Activated naive CD4-positive, alpha-beta T cell treated with anti-CD3 and anti-CD28 coated beads for 36 hours (primary cell): ENCODE results near the gene FARS2. TPM values are rescaled to one million over a fixed set of nuclear protein-coding genes. Genes with fewer than 3 reads are reported as not detected.

Source experiments
- CTCF ChIA-PET: fragments of 350-600 bp; sonication (Branson Sonifier 250); formaldehyde crosslinking; loops from one replicate; lab custom pipeline; 2021; ENCODE audit warnings: antibody characterized with exemption; lab: Charles Lee
- DNase-seq: peaks from one replicate; pipeline ENCODE4 v3.0.0-alpha.2; 2020
- H3K27ac Mint-ChIP-seq: one replicate; pipeline ENCODE4 v1.8.0; 2021; ENCODE audit warnings: mild to moderate bottlenecking, mixed read lengths
- H3K27me3 Mint-ChIP-seq: one replicate; pipeline ENCODE4 v1.8.0; 2021; ENCODE audit warnings: low read depth, mixed read lengths
- H3K36me3 Mint-ChIP-seq: one replicate; pipeline ENCODE4 v1.8.0; 2021; ENCODE audit warnings: low read depth, mixed read lengths
- H3K4me1 Mint-ChIP-seq: one replicate; pipeline ENCODE4 v1.8.0; 2021; ENCODE audit warnings: low read depth, mixed read lengths
- H3K4me3 Mint-ChIP-seq: one replicate; pipeline ENCODE4 v1.8.0; 2021; ENCODE audit warnings: mild to moderate bottlenecking, moderate library complexity, mixed read lengths
- H3K9me3 Mint-ChIP-seq: one replicate; pipeline ENCODE4 v1.8.0; 2021; ENCODE audit warnings: mixed read lengths
- intact Hi-C: fragments of 100-400 bp; cut with micrococcal nuclease; formaldehyde crosslinking; loops from one replicate; pipeline ENCODE4 v1.15.1; 2023
- total RNA-seq, 2 experiments: library from RNA; stranded (reverse); gene quantifications; one replicate each; pipeline ENCODE4 v1.2.3, GENCODE V29; 2021

The FARS2 gene
- total RNA-seq, 2 experiments from 2014 or later, result 15.4 to 15.8 TPM

GRCh38 chr6:5751525-5752390 lies 490.4 kb downstream of the FARS2 start:
- no peak for DNase-seq
- no peak overlapping the region for H3K27ac Mint-ChIP-seq
- H3K4me3 Mint-ChIP-seq, result no peak overlapping the region
- H3K27me3 Mint-ChIP-seq, result no peaks in the 10 kb centered on the region
- peaks cover 34% of the 10 kb centered on the region for H3K36me3 Mint-ChIP-seq
- H3K9me3 Mint-ChIP-seq, result peaks cover 22% of the 10 kb centered on the region
- CTCF ChIA-PET, result no interaction called here
- no peaks in the 10 kb centered on the region for H3K4me1 Mint-ChIP-seq
- intact Hi-C loops, result no loop called here

GRCh38 chr6:5752391-5752680 lies 491.0 kb downstream of the FARS2 start:
- Mint-ChIP-seq H3K27me3 (no peaks in the 10 kb centered on the region), H3K36me3 (peaks cover 34% of the 10 kb centered on the region), H3K9me3 (peaks cover 22% of the 10 kb centered on the region), H3K27ac (no peak overlapping the region), H3K4me1 (no peaks in the 10 kb centered on the region), H3K4me3 (no peak overlapping the region)
- CTCF ChIA-PET, result no interaction called here
- intact Hi-C loops, result no loop called here
- DNase-seq, result no peak

GRCh38 chr6:5753209-5753608 lies 491.9 kb downstream of the FARS2 start:
- intact Hi-C loops, result no loop called here
- no peaks in the 10 kb centered on the region for H3K4me1 Mint-ChIP-seq
- no peak overlapping the region for H3K4me3 Mint-ChIP-seq
- peaks cover 34% of the 10 kb centered on the region for H3K36me3 Mint-ChIP-seq
- H3K9me3 Mint-ChIP-seq, result peaks cover 22% of the 10 kb centered on the region
- H3K27ac Mint-ChIP-seq, result no peak overlapping the region
- CTCF ChIA-PET, result no interaction called here
- no peaks in the 10 kb centered on the region for H3K27me3 Mint-ChIP-seq
- DNase-seq, result no peak

GRCh38 chr6:5754904-5755303 lies 493.6 kb downstream of the FARS2 start:
- H3K4me1 Mint-ChIP-seq, result no peaks in the 10 kb centered on the region
- intact Hi-C loops, result no loop called here
- H3K27ac Mint-ChIP-seq, result no peak overlapping the region
- no peak overlapping the region for H3K4me3 Mint-ChIP-seq
- CTCF ChIA-PET, result no interaction called here
- no peak for DNase-seq
- peaks cover 34% of the 10 kb centered on the region for H3K36me3 Mint-ChIP-seq
- H3K27me3 Mint-ChIP-seq, result no peaks in the 10 kb centered on the region
- peaks cover 22% of the 10 kb centered on the region for H3K9me3 Mint-ChIP-seq

GRCh38 chr6:5759571-5759970 lies 498.3 kb downstream of the FARS2 start:
- CTCF ChIA-PET, result no interaction called here
- no peak for DNase-seq

GRCh38 chr6:5761370-5761769 lies 500.1 kb downstream of the FARS2 start:
- H3K36me3 Mint-ChIP-seq, result peaks cover 2% of the 10 kb centered on the region
- H3K9me3 Mint-ChIP-seq, result no peaks in the 10 kb centered on the region
- intact Hi-C loops, result no loop called here
- peaks cover 2% of the 10 kb centered on the region for H3K4me1 Mint-ChIP-seq
- CTCF ChIA-PET, result no interaction called here
- no peaks in the 10 kb centered on the region for H3K27me3 Mint-ChIP-seq
- no peak overlapping the region for H3K4me3 Mint-ChIP-seq
- H3K27ac Mint-ChIP-seq, result no peak overlapping the region
- no peak for DNase-seq

More at GRCh38 chr6:5759571-5759970, 498.3 kb downstream of the FARS2 start:
- Mint-ChIP-seq H3K4me3 (no peak overlapping the region), H3K9me3 (peaks cover 9% of the 10 kb centered on the region), H3K27ac (no peak overlapping the region), H3K36me3 (peaks cover 16% of the 10 kb centered on the region), H3K27me3 (no peaks in the 10 kb centered on the region), H3K4me1 (peaks cover 2% of the 10 kb centered on the region)
- intact Hi-C loops, result no loop called here

GRCh38 chr6:5762561-5762968 lies 501.3 kb downstream of the FARS2 start:
- H3K9me3 Mint-ChIP-seq, result peaks cover 3% of the 10 kb centered on the region
- H3K27me3 Mint-ChIP-seq, result no peaks in the 10 kb centered on the region
- H3K4me3 Mint-ChIP-seq, result no peak overlapping the region
- no peaks in the 10 kb centered on the region for H3K36me3 Mint-ChIP-seq
- H3K4me1 Mint-ChIP-seq, result peaks cover 2% of the 10 kb centered on the region
- no peak for DNase-seq
- CTCF ChIA-PET, result no interaction called here
- intact Hi-C loops, result no loop called here
- H3K27ac Mint-ChIP-seq, result no peak overlapping the region

- Mint-ChIP-seq H3K4me1 (peaks cover 2% of the 10 kb centered on the region), H3K4me3 (no peak overlapping the region), H3K27me3 (no peaks in the 10 kb centered on the region), H3K27ac (no peak overlapping the region), H3K9me3 (peaks cover 3% of the 10 kb centered on the region), H3K36me3 (no peaks in the 10 kb centered on the region)
- CTCF ChIA-PET, result no interaction called here
- DNase-seq, result no peak
- intact Hi-C loops, result no loop called here
Measured at GRCh38 chr6:5763407-5763806, 502.1 kb downstream of the FARS2 start.

GRCh38 chr6:5763871-5764270 lies 502.6 kb downstream of the FARS2 start:
- Mint-ChIP-seq H3K27ac (no peak overlapping the region), H3K27me3 (no peaks in the 10 kb centered on the region), H3K9me3 (peaks cover 7% of the 10 kb centered on the region), H3K4me3 (no peak overlapping the region), H3K36me3 (no peaks in the 10 kb centered on the region), H3K4me1 (peaks cover 2% of the 10 kb centered on the region)
- CTCF ChIA-PET, result no interaction called here
- DNase-seq, result no peak
- intact Hi-C loops, result no loop called here

- CTCF ChIA-PET, result no interaction called here
Measured at GRCh38 chr6:5764401-5764955, 503.2 kb downstream of the FARS2 start.

GRCh38 chr6:5765141-5765760 lies 503.9 kb downstream of the FARS2 start:
- H3K36me3 Mint-ChIP-seq, result peaks cover under 1% of the 10 kb centered on the region
- peaks cover 8% of the 10 kb centered on the region for H3K9me3 Mint-ChIP-seq
- no peak for DNase-seq
- H3K27ac Mint-ChIP-seq, result no peak overlapping the region
- no peak overlapping the region for H3K4me3 Mint-ChIP-seq
- CTCF ChIA-PET, result interaction anchor here (0.6 to 0.9 kb wide), 2 partner anchors 294 to 384 kb away, joined by 3 read pairs; no protein-coding TSS in a partner anchor
- peaks cover 2% of the 10 kb centered on the region for H3K4me1 Mint-ChIP-seq
- no peaks in the 10 kb centered on the region for H3K27me3 Mint-ChIP-seq
- intact Hi-C loops, result no loop called here

More at GRCh38 chr6:5764401-5764955, 503.2 kb downstream of the FARS2 start:
- H3K27me3 Mint-ChIP-seq, result no peaks in the 10 kb centered on the region
- no peak overlapping the region for H3K4me3 Mint-ChIP-seq
- H3K4me1 Mint-ChIP-seq, result peaks cover 2% of the 10 kb centered on the region
- H3K36me3 Mint-ChIP-seq, result no peaks in the 10 kb centered on the region
- peaks cover 8% of the 10 kb centered on the region for H3K9me3 Mint-ChIP-seq
- DNase-seq, result no peak
- no peak overlapping the region for H3K27ac Mint-ChIP-seq
- intact Hi-C loops, result no loop called here

GRCh38 chr6:5766260-5766659 lies 504.9 kb downstream of the FARS2 start:
- intact Hi-C loops, result no loop called here
- CTCF ChIA-PET, result interaction anchor here (0.9 kb wide), 1 partner anchor 295 kb away, joined by 3 read pairs; no protein-coding TSS in a partner anchor
- H3K4me1 Mint-ChIP-seq, result peaks cover 2% of the 10 kb centered on the region
- no peak overlapping the region for H3K27ac Mint-ChIP-seq
- H3K9me3 Mint-ChIP-seq, result peaks cover 8% of the 10 kb centered on the region
- DNase-seq, result no peak
- H3K4me3 Mint-ChIP-seq, result no peak overlapping the region
- no peaks in the 10 kb centered on the region for H3K27me3 Mint-ChIP-seq
- peaks cover 7% of the 10 kb centered on the region for H3K36me3 Mint-ChIP-seq
